HPDE6-E6E7 (cell line): ENCODE measurements around the gene ACOX2.
A peak's percentile ranks its signal among the peaks of the same experiment; 100 is the strongest.
"Not testable (repeated sequence)": the region's sequence is repeated elsewhere in the genome, so short reads cannot be mapped to it uniquely, and the experiment has no call there.

ENCODE experiments used
- DNase-seq: peaks from one replicate; pipeline ENCODE4 v3.0.0; 2011; ENCODE audit warnings: missing footprints; ENCODE audit errors: extremely low spot score

ACOX2 gene

DNA sequence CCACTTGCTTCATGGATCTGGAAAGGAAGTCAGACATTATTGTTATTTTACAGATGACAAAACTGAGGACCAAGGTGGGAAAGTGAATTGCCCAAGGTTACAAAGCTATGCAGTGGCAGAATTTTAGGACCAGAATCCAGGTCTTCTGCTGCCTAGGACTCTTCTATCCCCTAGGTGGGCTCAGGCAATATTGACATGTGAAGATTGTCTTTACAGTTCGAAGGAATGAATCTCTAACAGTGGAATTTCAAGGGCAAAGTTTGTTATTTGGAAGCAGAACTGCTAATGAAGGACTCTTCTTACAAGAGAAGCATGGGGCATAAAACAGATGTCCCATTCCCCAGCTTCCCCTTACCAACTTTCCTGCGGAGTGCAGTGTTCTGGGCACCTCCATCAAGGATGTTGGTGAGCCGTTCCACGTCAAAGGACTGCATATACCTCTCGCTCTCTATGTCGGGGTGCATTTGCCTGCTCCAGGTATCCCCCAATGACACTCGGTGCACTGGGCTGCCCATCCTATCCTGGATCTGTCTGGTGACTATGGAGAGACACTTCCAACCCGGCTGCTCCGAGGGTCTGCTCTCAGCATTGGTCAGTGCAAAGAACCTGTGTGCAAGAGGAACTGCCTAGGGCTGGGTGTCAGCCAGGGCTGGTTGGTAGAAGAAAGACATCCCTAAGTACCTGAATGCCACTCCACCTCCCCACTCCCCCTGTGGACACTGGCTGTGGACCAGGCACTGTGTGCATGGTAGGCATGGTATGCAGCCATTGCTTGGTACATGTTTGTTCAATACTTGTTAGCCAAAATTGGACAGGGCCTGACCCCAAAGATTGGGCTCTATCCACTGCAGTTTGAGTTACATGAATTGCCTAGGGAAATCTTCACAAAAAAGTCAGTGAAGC lies 2.1 kb downstream of the ACOX2 start:
- no peak for DNase-seq

- peak; percentile 45 for DNase-seq
These were observed 4.2 kb downstream of the ACOX2 start for GRCh38 chr3:58532794-58533220.

- no peak for DNase-seq
These were observed 5.0 kb downstream of the ACOX2 start for GRCh38 chr3:58531956-58532355.

DNA sequence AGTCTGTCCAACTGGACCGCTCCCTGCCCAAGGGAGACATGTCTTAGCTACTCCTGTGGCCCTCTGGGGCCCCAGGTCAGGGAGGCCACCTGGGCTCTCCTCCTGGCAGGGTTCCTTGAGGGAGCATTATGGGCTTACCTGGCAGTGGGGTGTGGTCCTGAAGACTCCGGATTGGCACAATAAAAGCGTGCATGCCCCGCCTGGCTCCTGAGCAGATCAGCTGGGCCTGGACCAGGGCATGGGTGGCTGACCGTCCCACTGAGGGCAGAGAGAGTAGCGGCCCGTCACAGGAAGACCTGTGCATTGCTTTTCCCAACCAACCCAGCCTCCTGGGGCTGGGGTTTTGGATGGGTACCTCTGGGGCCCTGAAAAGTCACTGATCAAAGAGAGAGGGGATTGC lies 5.4 kb downstream of the ACOX2 start:
- no peak for DNase-seq

- no peak for DNase-seq
These were observed 6.6 kb downstream of the ACOX2 start for GRCh38 chr3:58530354-58530865.

- DNase-seq = no peak
These were observed 7.3 kb downstream of the ACOX2 start for GRCh38 chr3:58529516-58530353.

GRCh38 chr3:58528629-58529028 lies 8.4 kb downstream of the ACOX2 start:
- peak; percentile 7 for DNase-seq

- DNase-seq = not testable (repeated sequence)
These were observed 9.6 kb downstream of the ACOX2 start for GRCh38 chr3:58527440-58527839.

GRCh38 chr3:58526515-58526957 lies 10.5 kb downstream of the ACOX2 start:
- peak; percentile 71 for DNase-seq

DNA sequence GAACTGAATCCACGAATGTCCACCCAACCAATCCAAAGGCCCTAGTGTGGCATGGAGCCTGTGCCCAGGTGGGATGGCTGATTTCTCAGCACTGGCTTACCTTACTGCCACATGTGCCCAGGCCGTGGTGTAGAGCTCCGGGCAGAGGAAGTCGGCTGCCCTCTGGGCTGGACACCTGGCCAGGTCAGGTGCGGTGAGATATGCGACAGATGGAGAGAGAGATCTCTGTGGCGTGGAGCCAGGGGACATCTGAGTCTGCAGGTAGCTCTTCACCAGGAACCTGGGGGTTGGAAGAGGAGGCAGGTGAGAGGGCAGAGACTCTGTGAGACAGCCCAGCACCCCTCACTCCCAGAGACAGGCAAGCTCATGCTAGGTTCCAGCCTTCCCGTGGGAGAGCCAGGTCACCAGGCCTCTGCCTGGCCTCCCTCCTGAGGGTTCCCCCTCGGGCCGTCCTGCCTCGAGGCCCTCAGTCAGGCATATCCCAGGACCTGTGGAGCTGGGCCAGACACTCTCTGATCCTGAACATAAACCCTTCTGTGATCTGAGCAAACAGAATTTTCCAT lies 12.6 kb downstream of the ACOX2 start:
- DNase-seq = no peak

GRCh38 chr3:58522759-58523425 lies 14.1 kb downstream of the ACOX2 start:
- no peak for DNase-seq

DNA sequence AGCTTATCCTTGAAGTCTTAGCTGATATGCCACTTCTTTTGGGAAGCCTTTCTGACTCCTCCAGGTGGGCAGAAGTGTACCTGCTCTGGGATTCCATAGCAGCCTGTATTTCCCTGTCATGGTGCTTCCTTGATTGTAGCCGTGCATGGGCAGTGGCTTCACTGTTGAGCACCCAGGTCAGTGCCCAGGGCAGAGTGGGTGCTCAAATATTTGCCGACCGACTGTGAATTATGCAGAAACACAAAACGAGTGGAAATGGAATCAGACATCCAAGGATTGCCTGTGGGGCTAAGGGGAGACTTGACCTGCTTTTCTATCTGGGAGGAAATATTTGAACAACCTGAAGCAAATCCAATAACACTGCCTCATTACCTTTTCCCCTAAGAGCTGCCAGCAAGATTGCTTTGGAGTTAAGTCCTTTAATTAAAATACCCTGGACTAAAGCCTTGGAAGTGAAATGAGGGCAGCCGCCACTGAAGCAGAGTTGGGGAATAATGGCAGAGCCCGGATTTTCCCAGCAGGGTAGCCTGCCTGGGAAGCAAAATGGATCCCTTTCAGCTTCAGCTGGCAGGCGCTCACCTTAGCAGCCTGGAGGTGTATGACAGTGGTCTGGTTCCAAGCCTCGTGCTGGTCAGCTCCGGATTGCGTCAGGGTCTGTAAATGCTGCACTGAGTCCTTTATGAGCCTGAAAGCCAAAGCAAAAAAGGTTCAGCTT lies 14.9 kb downstream of the ACOX2 start:
- no peak for DNase-seq

- DNase-seq = no peak
These were observed 15.7 kb downstream of the ACOX2 start for GRCh38 chr3:58521336-58521670.

- no peak for DNase-seq
These were observed 16.3 kb downstream of the ACOX2 start for GRCh38 chr3:58520403-58521335.

DNA sequence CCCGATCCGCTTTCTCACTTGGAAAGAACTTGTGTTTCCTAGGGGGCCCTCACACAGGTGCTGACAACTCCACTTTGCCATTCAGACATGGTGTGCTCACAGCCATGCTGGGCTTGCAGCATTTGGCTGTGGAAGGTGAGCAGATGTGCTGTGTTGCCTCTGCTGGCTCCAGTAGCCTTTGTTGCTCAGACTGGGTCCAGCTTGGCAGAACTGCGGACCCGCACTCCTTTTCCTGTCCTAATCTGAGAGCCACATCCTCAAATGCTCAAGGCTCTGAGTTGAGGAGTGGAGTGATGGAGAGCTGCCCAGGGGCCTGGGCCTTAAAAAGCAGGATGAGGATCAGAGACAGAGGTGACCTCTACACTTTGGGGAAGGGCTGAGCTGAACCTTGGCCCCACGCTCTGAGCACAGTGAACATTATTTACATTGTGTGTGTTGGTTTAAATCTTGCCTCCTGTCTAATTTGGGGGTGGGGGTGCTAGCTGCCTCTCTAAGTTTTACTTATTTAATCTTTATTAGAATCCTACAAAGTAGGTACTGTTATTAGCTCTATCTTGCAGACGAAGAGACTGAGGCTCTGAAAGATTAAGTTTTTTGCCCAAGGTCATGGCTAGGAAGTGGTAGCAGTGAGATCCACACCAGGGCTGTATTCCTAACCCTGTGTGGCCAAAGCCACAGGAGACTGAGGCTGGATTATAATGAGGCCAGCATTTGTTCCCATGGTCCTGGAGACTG lies 17.2 kb downstream of the ACOX2 start:
- DNase-seq = no peak

- no peak for DNase-seq
These were observed 18.6 kb downstream of the ACOX2 start for GRCh38 chr3:58518291-58518789.

GRCh38 chr3:58514405-58514804 lies 22.6 kb downstream of the ACOX2 start:
- no peak for DNase-seq

GRCh38 chr3:58508437-58508836 lies 28.6 kb downstream of the ACOX2 start:
- no peak for DNase-seq
